HUES48 (cell line): ENCODE data around the gene SF3B6.
A peak's percentile ranks its signal among the peaks of the same experiment; 100 is the strongest.
"Not testable (repeated sequence)": the region's sequence is repeated elsewhere in the genome, so short reads cannot be mapped to it uniquely, and the experiment has no call there.

Experiments
- H3K27ac ChIP-seq: one replicate; pipeline ENCODE4 v1.7.0; 2013; ENCODE audit warnings: low read depth, low read length, inconsistent platforms
- H3K27me3 ChIP-seq: 2 replicates; pipeline ENCODE4 v1.6.1; 2013; ENCODE audit warnings: mild to moderate bottlenecking, low read length; ENCODE audit not compliant: control insufficient read depth, insufficient read depth
- H3K36me3 ChIP-seq: 2 replicates; pipeline ENCODE4 v1.6.1; 2013; ENCODE audit warnings: low read length; ENCODE audit not compliant: control insufficient read depth, insufficient read depth
- H3K4me1 ChIP-seq: 2 replicates; pipeline ENCODE4 v1.6.1; 2013; ENCODE audit warnings: mild to moderate bottlenecking, low read length; ENCODE audit not compliant: control insufficient read depth, insufficient read depth
- H3K4me3 ChIP-seq: 2 replicates; pipeline ENCODE4 v1.5.1; 2013; ENCODE audit warnings: mild to moderate bottlenecking, low read depth, low read length
- H3K9ac ChIP-seq: 2 replicates; pipeline ENCODE4 v1.6.1; 2013; ENCODE audit warnings: mild to moderate bottlenecking, low read depth, low read length, moderate library complexity
- H3K9me3 ChIP-seq: 2 replicates; pipeline ENCODE4 v1.6.1; 2013; ENCODE audit warnings: low read length; ENCODE audit not compliant: control insufficient read depth, insufficient read depth

The SF3B6 gene

DNA sequence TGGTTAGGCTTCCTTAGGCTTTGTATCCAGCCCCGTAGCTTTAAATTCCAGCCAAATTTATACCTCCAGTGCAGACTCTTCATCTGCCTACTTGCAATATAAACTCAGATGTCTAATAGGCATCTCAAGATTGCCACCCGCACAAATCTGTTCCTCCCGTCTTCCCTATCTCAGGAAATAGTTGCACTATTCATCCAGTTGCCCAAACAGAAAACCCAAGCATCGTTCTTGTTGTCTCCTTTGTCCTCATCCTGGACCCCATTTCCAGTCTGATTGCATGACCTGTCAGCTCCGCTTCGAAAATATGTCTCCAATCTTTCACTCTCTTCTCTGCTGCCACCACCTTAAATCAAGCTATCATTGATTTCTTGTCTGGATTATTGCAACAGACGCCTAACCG is 24.3 kb downstream of the SF3B6 start:
- peaks cover 12% of the 10 kb centered on the region; the same call in 1 of the 2 replicates for H3K36me3 ChIP-seq
- no peak overlapping the region for H3K4me3 ChIP-seq

DNA sequence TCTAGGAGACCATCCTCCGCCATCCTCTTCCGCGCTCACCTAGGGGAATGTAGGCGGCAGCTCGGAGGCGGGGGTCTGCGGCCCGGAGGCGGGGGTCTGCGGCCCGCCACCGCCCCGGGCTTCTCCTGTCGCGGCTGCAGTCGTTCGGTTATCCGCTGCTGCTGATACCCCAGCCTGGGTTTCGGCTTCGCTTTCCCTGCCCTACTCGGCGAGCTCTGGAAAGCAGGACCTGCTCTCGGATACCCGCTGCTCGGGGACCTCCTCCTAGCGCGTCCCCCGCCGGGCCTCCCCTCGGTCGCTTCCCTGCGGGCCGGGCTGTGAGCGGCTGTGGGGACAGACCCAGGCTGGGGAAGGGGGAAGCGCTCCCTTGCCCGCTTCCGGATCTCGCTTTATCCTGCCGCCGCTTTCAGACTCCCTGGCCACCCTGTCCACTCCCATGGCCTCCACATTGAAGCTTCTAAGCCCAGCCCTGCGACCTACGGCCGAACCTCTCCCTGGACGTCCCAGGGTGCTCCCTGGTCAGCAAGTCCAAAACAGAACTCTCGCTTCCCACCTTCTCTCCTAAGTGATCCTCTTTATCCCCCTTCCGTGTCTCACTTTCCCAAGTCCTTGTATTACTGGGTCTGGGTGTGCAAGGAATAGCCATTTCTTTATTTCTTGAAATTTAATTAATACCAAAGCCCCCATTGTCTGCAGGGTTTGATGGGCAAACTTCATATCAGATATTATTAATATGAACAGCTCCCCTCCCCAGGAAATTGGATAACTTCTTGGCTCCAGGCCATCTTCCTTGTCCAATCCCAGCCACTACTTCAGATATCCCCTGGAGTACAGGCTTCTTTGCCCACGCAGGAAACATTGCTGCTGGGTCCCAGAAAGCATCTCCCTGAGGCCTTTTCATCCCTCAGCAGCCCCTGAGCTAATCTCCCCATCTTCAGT is 25.8 kb downstream of the SF3B6 start:
- no peaks in the 10 kb centered on the region for H3K9me3 ChIP-seq
- peak overlapping the region; percentile 73 for H3K4me3 ChIP-seq
- H3K9ac ChIP-seq = 0 out of 2 replicates have a peak overlapping the region, but pooled peaks have one; percentile 10
- H3K36me3 ChIP-seq = peaks cover 12% of the 10 kb centered on the region; the same call in 1 of the 2 replicates
- 0 out of 2 replicates have a peak, but pooled peaks cover 2% of the 10 kb centered on the region for H3K27me3 ChIP-seq
- H3K4me1 ChIP-seq = peaks cover 8% of the 10 kb centered on the region
- no peak overlapping the region for H3K27ac ChIP-seq

More for the DNA sequence above, 24.3 kb downstream of the SF3B6 start:
- H3K9ac ChIP-seq = no peak overlapping the region
- H3K27ac ChIP-seq = no peak overlapping the region
- 0 out of 2 replicates have a peak, but pooled peaks cover 2% of the 10 kb centered on the region for H3K27me3 ChIP-seq
- H3K9me3 ChIP-seq = no peaks in the 10 kb centered on the region
- H3K4me1 ChIP-seq = 0 out of 2 replicates have a peak, but pooled peaks cover 4% of the 10 kb centered on the region

DNA sequence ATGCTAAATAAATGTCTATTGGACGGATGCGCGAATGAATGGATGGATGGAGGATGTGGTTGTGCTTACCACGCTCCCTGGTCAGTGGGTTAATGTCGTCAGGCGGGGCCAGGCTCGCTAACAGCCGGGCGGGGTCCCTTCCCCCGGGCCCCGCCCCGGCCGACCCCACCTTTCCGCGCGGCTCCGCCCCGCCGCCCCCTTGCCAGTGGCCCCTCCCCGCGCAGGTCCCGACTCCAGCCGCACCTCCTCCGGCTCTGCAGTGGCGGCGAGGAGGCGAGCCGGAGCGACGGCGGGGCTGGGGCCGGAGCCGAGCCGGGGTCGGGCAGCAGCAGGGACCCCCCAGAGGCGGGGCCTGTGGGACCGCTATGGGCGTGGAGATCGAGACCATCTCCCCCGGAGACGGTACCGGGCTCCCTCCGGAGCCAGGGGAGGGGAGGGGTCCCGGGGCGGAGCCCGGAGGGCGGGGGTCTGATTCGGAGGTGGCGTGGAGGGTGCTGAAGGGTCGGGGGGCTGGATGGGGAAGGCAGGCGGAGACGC is 26.6 kb downstream of the SF3B6 start, which contains the start of gene FKBP1B:
FKBP1B (plus strand) TSS at position 257 of the 537 bp plus-strand sequence; CDS start at position 366, 109 bp downstream.
- H3K9me3 ChIP-seq = no peaks in the 10 kb centered on the region
- H3K36me3 ChIP-seq = peaks cover 6% of the 10 kb centered on the region; the same call in 1 of the 2 replicates
- H3K27me3 ChIP-seq = 0 out of 2 replicates have a peak, but pooled peaks cover 2% of the 10 kb centered on the region
- peak within 1 kb of the TSS; percentile 73 for H3K4me3 ChIP-seq
- H3K9ac ChIP-seq = 0 out of 2 replicates have a peak within 1 kb of the TSS, but pooled peaks have one; percentile 10
- peaks cover 8% of the 10 kb centered on the region for H3K4me1 ChIP-seq
- H3K27ac ChIP-seq = no peak within 1 kb of the TSS

DNA sequence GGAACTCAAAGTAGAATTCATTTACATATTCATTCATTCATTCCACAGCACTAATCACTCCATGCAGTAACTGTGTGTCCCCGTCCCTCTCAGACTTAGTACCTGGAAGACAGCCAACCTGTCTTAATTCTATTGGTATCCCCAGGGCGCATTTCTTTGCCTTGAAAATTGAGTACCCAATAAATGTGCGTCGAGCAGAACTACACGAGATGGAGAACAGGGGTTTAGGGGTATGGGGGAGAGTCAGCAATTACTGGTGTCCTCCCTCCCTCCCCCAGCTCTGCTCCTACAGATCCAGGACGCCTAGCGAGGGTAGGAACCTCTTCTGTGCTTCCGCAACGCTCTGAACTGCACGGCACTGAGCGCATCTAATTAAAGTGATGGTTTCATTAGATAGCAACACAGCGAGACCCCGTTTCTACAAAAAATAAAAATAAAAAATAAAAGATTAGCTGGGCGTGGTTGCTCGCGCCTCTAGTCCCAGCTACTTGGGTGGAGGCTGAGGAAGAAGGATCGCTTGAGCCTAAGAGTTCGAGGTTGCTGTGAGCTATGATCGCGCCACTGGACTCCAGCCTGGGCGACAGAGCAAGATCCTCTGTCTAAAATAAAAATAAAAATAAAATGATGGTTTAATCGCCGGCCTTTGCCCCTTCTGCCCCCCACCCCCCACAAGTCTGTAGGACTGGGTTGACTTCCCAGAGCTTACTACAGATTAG is 27.2 kb downstream of the SF3B6 start:
- Histone ChIP-seq H3K27ac (no peak overlapping the region), H3K4me1 (peaks cover 8% of the 10 kb centered on the region), H3K9ac (no peak overlapping the region), H3K27me3 (0 out of 2 replicates have a peak, but pooled peaks cover 2% of the 10 kb centered on the region), H3K36me3 (0 out of 2 replicates have a peak, but pooled peaks cover under 1% of the 10 kb centered on the region), H3K4me3 (peak overlapping the region; percentile 73), H3K9me3 (no peaks in the 10 kb centered on the region)

DNA sequence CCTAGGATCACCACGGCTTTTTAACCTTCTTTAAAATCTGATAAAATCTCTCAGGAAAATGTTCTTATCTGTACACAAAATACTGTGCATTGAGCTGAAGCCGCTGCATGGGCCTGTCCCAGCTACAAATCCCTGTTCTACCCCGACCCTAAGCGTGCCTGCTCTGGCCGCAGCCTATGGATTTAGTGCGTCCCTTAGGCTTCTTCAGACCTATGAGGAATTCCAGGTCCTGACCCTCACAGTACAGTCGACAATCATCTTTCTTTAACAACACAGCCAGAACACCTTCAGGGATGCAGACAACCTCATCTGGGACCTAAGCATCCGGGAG is 28.5 kb downstream of the SF3B6 start:
- Histone ChIP-seq H3K27me3 (0 out of 2 replicates have a peak, but pooled peaks cover 2% of the 10 kb centered on the region), H3K9ac (no peak overlapping the region), H3K4me3 (peak overlapping the region; percentile 45), H3K9me3 (no peaks in the 10 kb centered on the region), H3K27ac (peak overlapping the region; percentile 32), H3K36me3 (0 out of 2 replicates have a peak, but pooled peaks cover 7% of the 10 kb centered on the region), H3K4me1 (peaks cover 8% of the 10 kb centered on the region)

DNA sequence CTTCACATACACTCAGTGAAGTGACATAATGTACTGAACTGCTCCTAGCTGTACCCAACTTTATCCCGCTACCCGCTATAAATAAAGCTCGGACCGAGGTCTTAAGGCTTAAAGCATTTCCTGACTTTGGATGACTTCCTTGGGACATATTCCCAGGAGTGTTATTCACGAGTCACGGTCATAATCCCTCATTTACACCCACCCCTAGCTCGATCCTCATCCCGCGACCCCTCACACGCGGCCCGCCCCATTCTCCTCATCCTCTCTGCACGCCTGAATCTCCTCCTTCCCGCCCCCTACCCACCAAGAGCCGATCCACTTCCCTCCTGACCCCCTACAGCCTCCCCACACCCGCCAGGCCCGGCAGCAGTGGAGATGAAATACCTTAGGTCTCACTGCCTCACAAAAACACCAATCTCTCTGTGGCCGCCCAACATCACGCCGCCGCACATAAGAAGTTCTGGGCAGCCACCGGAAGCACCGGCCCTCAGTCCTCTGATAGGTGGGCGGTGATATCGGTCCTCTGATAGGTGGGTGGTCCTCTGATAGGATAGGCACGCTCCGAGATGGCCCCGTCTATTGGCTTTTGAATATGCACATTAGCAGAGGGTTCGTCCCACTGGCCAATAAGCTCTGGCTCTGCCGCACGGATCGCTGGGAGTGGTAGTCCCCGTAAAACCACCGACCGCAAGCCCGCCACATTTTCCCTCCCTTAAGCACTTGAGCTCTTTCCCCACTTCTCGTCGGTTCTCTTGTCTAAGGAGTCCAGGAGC is 29.0 kb downstream of the SF3B6 start, which contains the start of gene WDCP:
WDCP (minus strand) TSS at position 462 of the 773 bp plus-strand sequence. CDS start 7,897 bp downstream, outside the sequence.
- peak within 1 kb of the TSS; percentile 75 for H3K27ac ChIP-seq
- H3K4me3 ChIP-seq = peak within 1 kb of the TSS; percentile 82
- H3K9ac ChIP-seq = peak within 1 kb of the TSS; percentile 47; the same call in 1 of the 2 replicates
- H3K4me1 ChIP-seq = peaks cover 8% of the 10 kb centered on the region
- H3K27me3 ChIP-seq = 0 out of 2 replicates have a peak, but pooled peaks cover 2% of the 10 kb centered on the region
- 0 out of 2 replicates have a peak, but pooled peaks cover 7% of the 10 kb centered on the region for H3K36me3 ChIP-seq
- no peaks in the 10 kb centered on the region for H3K9me3 ChIP-seq

DNA sequence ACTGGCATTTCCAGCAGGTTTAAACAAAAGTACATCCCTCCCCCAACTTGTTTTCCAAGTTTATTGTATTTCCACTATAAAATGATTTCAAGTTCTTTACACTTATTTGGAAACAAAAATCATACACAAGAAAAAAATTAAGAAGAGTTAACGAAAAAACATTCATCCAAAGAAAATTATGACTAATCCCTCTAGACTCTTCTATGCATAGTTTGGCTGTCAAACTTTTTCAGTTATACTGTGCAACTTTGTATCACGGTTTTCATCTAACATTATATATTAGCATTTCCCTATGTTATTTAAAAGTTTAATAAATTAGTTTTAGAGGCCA is 29.6 kb downstream of the SF3B6 start:
- H3K27me3 ChIP-seq = 0 out of 2 replicates have a peak, but pooled peaks cover 2% of the 10 kb centered on the region
- no peaks in the 10 kb centered on the region for H3K9me3 ChIP-seq
- H3K9ac ChIP-seq = no peak overlapping the region
- peaks cover 8% of the 10 kb centered on the region for H3K4me1 ChIP-seq
- H3K27ac ChIP-seq = peak overlapping the region; percentile 75
- peak overlapping the region; percentile 82 for H3K4me3 ChIP-seq
- 0 out of 2 replicates have a peak, but pooled peaks cover 7% of the 10 kb centered on the region for H3K36me3 ChIP-seq

DNA sequence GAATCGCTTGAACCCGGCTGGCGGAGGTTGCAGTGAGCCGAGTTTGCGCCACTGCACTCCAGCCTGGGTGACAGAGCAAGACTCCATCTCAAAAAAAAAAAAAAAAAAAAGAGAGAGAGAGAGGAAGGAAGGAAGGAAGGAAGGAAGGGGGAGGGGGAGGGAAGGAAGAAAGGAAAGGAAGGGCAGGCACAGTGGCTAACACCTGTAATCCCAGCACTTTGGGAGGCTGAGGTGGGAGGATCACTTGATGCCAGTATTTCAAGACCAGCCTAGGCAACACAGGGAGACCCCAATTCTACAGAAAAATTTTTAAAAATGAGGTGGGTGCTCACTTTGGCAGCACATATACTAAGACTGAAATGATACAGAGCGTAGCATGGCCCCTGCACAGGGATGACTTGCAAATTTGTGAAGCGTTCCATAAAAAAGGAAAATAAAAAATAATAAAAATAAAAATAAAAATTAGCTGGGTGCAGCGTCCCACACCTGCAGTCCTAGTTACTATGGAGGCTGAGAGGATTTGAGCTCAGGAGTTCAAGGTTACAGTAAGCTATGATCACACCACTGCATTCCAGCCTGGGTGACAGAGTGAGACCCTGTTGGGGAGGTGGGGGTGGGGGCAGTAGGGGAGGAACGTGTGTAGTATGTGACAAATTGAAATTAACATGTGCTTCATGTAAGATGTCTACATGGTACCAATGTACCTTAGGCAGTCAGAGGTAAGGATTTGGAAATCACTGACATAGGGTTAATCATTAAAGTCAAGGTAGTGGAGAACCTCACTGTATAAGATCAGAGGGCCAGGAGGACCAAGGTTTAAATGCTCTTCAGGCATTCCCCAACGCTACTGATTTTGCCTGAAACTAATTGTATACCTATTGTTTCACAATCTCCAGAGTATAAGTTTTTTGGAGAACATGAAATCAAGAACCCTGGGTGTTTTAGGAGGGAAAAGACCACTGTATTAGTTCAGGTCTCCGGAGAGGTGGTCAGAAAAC is 30.3 kb downstream of the SF3B6 start:
- peaks cover 8% of the 10 kb centered on the region for H3K4me1 ChIP-seq
- 0 out of 2 replicates have a peak, but pooled peaks cover 2% of the 10 kb centered on the region for H3K27me3 ChIP-seq
- H3K4me3 ChIP-seq = peak overlapping the region; percentile 82
- H3K36me3 ChIP-seq = 0 out of 2 replicates have a peak, but pooled peaks cover 7% of the 10 kb centered on the region
- H3K27ac ChIP-seq = no peak overlapping the region
- H3K9me3 ChIP-seq = no peaks in the 10 kb centered on the region
- H3K9ac ChIP-seq = no peak overlapping the region

DNA sequence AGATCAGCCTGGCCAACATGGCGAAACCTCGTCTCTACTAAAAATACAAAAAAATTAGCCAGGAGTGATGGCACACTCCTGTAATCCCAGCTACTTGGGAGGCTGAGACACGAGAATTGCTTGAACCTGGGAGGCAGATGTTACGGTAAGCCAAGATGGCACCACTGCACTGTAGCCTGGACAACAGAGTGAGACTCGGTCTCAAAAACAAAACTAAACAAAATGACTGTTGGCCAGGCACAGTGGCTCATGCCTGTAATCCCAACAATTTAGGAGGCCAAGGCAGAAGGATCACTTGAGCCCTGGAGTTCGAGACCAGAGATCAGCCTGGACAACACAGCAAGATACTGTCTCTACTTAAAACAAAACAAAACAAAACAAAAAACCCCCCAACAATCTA is 33.0 kb downstream of the SF3B6 start:
- not testable (repeated sequence) for H3K9me3 ChIP-seq, H3K4me1 ChIP-seq, H3K27ac ChIP-seq, H3K27me3 ChIP-seq, H3K4me3 ChIP-seq, H3K9ac ChIP-seq
- peaks cover 25% of the 10 kb centered on the region for H3K36me3 ChIP-seq
